OCI-LY3 (cell line): ENCODE data around the gene NME8.

Experiments used
- CTCF ChIP-seq: fragments of 200-600, 300-600 bp; sonication (generic); IDR thresholded peaks from 2 replicates; pipeline ENCODE4 v1.5.1; 2014; ENCODE audit warnings: antibody characterized with exemption, low read length, low read depth
- EZH2phosphoT487 ChIP-seq: fragments of 200-600 bp; shearing (Covaris generic); IDR thresholded peaks from 2 replicates; pipeline ENCODE4 v1.6.1; 2018; ENCODE audit warnings: antibody characterized with exemption, mixed run types, low read depth

- TF ChIP-seq CTCF (no peak), EZH2phosphoT487 (no peak)
These were observed 70.1 kb downstream of the NME8 start for GRCh38 chr7:37918526-37918925.
